SH-SY5Y (cell line): Measurements from ENCODE around the gene PER1.

Source experiments
- GATA2 ChIP-seq: IDR thresholded peaks from 2 replicates; pipeline ENCODE4 v1.6.1; 2011; ENCODE audit warnings: mild to moderate bottlenecking, low read depth, low read length
- GATA3 ChIP-seq: IDR thresholded peaks from 2 replicates; pipeline ENCODE4 v1.6.1; 2011; ENCODE audit warnings: low read depth, mild to moderate bottlenecking, low read length, moderate library complexity

PER1 gene

DNA sequence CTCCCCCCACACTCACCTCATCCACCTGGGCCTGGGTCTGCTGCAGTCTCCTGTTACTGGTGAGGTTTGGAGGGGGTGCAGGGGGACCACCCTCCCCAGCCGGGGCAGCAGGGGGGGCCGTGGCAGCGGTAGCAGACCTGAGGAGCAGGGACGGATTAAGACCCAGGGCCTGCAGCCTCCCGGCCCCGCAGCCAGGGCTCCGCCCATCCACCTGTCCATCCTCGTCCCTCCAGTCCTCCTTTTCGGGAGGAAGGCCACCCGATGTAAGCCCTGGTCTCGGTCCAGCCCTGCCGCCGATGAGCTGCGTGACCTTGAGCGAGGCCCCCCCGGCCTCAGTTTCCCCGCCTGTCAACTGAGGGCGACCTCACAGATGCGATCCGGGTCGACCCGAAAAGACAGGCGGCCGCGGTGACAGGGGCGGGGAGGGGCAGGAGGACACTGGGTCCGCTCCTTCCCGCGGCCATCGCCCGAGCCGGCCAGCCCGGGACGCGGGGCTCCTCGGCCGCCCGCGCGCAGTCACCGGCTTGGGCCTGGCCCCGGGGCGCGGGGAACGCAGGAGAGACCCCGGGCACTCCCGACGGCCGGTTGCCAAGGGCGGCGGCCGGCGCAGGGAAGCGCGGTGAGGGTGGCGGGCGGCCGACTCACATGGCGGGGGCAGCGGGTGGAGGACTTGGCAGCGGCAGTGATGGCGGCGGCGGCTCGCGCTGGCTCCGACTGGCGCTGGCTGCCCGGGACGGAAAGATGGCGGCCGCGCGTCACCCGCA, 10.2 kb upstream of the PER1 start, which contains the start of gene VAMP2:
Gene VAMP2 (minus strand): TSS at position 716 of the 764 bp plus-strand sequence. CDS start 69 bp downstream, at position 647.
- TF ChIP-seq GATA3, result no peak
- no peak for TF ChIP-seq GATA2

DNA sequence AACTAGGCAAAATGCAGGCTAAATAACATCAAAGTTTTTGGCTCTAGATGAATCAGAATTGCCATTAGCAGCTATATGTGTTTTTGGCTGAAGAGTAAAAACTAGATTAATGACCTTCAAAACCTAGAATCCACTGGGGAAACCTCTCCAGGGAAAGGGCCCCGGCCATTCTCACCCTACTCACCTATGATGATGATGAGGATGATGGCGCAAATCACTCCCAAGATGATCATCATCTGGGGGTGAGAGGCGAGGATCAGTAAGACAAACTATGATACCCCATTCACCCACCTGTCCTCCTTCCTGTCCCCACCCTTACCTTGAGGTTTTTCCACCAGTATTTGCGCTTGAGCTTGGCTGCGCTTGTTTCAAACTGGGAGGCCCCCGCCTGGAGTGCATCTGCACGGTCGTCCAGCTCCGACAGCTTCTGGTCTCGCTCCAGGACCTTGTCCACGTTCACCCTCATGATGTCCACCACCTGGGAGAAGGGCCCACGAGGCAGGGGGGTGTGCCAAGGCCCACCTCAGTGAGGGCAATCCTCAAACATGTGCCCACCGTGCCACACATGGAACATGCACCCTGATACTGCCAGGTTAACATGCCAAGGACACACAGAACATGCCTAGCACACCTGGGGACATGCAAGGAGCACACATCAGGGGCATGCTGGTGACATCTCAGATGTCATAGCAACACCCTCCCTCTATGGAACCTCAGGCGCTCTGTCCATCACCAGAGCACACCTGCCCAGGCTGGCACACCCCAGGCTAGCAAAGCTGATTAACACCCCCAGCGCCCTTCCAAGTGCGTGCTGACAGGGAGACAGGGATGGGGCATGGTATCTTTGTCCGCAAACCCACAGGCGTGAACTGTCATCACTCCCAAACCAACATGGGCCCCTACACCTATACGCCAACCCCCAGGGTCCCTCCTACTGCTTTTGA, 9.4 kb upstream of the PER1 start:
- TF ChIP-seq GATA2 (no peak), GATA3 (no peak)

DNA sequence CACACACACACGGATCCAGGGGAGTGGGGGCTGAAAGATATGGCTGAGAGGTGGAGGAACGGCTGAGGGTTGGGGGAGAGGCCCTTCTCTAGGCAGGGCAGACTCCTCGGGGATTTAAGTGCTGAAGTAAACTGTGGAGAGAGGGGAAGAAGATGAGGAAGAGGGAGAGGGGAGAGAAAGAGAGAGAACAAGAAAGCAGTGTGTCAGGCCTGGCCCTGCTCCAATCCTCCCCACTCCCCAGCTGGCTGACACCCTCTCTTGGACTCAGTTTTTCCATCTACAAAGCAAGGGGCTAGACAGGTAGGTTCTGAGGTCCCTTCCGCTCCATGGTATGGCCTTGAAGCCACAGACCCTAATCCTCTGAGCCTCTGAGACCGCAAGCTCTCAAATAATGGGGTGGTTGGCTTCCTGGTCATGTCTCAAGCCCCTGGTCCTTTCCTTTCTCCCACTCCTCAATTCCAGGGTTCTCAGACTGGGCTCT, 8.6 kb upstream of the PER1 start:
- TF ChIP-seq GATA2 (no peak), GATA3 (no peak)

DNA sequence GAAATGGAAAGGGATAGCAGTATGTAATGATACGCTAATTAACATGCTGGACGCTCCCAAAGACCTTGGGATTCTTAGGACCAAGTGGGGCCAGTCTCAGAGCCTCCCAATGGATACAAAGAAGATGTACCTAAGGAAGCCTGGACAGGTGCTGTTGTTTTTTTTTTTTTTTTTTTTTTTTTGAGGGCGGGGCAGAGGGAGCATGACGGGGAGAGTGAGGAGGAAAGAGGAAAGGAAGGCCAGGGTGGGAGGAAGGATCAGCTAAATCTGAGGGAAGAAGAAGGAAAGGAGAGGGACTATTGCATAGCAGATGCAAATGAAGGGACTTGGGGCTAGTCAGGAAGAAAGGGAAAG, 8.0 kb upstream of the PER1 start:
- no peak for TF ChIP-seq GATA3
- TF ChIP-seq GATA2, result no peak

DNA sequence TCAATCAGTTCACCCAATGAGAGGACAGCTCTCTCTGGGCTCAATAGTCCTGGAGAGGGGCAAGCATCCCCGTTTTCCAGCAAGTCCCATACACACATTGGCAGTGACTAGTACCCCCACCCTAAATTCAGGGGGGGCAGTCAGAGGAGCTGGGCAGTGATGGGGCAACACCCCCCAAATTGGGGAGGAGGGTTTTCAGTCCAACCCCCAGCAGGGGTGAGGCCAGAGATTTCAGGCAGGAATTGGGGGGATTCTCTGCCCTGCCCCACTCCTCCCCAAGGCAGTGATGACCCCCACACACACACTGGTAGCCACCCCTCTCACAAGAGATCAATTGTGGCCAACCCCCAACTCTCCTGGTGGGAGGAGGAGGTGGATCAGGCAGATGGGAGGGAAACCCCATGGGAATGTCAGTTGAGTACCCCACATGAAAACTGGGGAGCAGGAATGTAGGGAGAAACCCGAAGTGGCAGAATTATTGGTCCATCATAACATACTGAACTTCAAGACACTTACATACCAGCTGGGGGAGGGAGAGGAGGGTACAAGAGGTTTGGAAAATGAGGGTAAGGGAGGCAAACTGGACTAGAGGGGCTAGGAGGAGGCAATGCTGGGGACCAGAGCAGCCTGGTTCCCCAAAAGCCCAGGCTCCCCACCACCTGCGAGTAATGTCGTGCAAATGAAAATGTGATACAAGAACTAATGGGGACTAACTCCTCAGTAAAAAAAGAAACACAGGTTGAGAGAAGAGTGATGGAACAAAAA, 7.4 kb upstream of the PER1 start:
- no peak for TF ChIP-seq GATA3
- no peak for TF ChIP-seq GATA2

- TF ChIP-seq GATA2, result no peak
- no peak for TF ChIP-seq GATA3
Measured at GRCh38 chr17:8159032-8159400, 6.8 kb upstream of the PER1 start.

- TF ChIP-seq GATA3, result no peak
- no peak for TF ChIP-seq GATA2
Measured at GRCh38 chr17:8158267-8159031, 6.2 kb upstream of the PER1 start.

DNA sequence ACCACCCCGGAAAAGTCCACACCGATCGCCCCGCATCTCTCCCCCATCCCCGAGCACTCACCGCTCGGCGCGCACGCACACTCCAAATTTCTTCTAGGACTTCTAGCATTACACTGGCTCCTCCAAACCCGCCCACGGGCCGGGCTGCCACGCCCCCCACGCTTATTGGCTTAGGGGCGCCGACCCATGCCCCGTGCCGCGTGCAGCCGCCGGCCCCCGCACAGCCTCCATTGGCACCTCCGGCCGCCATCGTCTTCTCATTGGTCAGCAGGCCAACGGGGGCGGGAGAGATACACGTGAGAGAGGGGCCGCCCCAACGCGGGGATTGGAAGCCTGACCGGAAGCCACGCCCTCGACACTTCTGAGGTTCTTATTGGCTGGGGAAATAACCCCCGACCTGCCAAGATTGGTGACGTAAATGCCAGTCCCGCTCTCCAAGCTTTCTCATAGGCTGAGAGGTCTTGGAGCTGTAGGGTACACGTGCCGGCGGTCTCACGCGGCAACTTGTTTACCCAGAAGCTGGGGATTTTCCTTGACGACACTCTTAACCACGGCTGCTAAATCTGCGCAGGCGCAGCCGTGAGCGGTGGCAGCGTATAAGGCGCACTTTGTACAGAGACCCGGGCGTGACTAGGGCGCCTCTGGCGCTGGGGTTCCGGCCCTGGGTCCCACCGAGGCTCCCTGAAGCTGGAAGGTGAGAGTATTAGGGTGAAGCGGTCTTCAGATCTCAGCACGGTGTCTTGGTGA, 4.2 kb upstream of the PER1 start:
- TF ChIP-seq GATA2 (no peak), GATA3 (no peak)

GRCh38 chr17:8155996-8156245, 3.7 kb upstream of the PER1 start:
- TF ChIP-seq GATA3, result no peak
- TF ChIP-seq GATA2, result no peak

GRCh38 chr17:8155231-8155995, 3.2 kb upstream of the PER1 start:
- TF ChIP-seq GATA2, result no peak
- no peak for TF ChIP-seq GATA3

DNA sequence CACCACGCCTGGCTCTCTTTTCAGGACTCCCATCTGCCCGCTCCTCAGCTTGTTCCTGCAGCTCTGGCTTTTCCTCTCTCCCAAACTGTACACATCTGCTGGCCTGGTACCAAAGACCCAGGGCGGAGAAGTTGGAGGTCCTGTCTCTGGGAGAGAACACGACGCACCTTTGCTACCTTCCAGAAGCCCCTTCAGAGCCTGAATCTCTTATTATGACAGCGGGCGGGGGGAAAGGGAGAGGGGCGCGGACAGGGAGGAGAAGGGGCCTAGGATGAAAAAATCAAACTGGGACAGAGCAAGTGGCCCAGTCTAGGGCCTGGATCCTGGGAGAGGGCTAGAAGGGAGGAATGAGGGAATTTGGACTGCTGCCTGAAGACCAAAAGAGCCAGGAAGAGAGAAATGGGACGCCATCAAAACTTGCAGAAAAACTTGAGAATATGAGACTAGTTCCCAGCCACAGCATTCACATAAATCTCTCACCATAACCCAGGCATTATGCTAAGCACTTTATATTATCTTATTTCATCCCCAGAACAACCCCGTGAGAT, 2.5 kb upstream of the PER1 start:
- TF ChIP-seq GATA2 (no peak), GATA3 (no peak)

DNA sequence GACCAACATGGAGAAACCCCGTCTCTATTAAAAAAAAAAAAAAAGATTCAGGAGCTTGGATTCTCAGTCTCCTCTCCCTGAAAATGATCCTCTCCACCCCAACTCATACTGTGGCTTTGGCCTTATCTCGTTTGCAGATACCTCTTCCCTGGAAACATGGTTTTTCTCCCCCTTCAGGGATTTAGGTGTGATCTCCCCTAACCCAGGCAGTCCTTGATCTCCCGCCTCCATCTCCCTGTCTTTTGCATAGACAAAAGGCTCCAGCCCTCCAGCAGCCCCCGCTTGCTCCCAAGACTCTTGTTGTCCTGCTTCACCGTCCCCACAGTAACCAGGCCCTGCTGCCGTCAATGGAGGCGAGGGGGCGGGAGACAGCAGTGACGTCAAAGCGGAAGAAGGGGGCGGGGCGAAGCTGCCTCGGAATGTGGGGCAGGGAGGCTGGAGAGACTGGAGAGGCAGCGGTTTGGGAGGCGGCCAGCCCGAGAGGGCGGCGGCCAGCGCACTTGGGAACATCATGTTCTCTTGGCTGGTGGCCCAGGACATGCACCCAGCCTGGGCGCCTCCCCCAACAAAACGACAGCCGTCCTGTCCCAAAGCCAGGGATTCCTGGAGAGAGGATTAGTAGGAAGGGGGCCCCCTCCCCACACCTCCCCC, 1.9 kb upstream of the PER1 start:
- TF ChIP-seq GATA2 (no peak), GATA3 (no peak)
